GM12874 (cell line): ENCODE results near the gene C4orf36.

Source experiments
- CTCF ChIP-seq: IDR thresholded peaks from 2 replicates; pipeline ENCODE4 v1.5.1; 2011; ENCODE audit warnings: low read depth, mild to moderate bottlenecking, control low read depth, low read length, moderate library complexity; ENCODE audit not compliant: insufficient read depth

Gene C4orf36

GRCh38 chr4:86835677-86836076 lies 56.5 kb downstream of the C4orf36 start:
- no peak for TF ChIP-seq CTCF

GRCh38 chr4:86834901-86835300 lies 57.3 kb downstream of the C4orf36 start:
- TF ChIP-seq CTCF: no peak

- TF ChIP-seq CTCF: no peak
Measured at GRCh38 chr4:86833615-86834014, 58.6 kb downstream of the C4orf36 start.

GRCh38 chr4:86831262-86832130 lies 60.7 kb downstream of the C4orf36 start:
- no peak for TF ChIP-seq CTCF
